HepG2 (cell line): ENCODE data around the gene NUSAP1. TPM values are rescaled to one million over a fixed set of nuclear protein-coding genes. Genes with fewer than 3 reads are reported as not detected.

Source experiments
- ARNTL ChIP-seq: sonication (generic); formaldehyde crosslinking; IDR thresholded peaks from 2 replicates; pipeline ENCODE4 v1.4.0; 2020; ENCODE audit warnings: mild to moderate bottlenecking, missing genetic modification reagents
- ATF7-NPFF ChIP-seq: sonication (generic); formaldehyde crosslinking; IDR thresholded peaks from 2 replicates; pipeline ENCODE4 v1.8.1; 2023; ENCODE audit warnings: mild to moderate bottlenecking, low read depth, missing genetic modification reagents, moderate library complexity
- HDAC1 ChIP-seq: sonication (generic); formaldehyde crosslinking; IDR thresholded peaks from 2 replicates; pipeline ENCODE4 v1.5.1; 2020; ENCODE audit warnings: mild to moderate bottlenecking, missing genetic modification reagents
- KMT2B ChIP-seq: IDR thresholded peaks from 2 replicates; pipeline ENCODE4 v1.6.1; 2016; ENCODE audit warnings: missing genetic modification reagents, missing compliant biosample characterization
- MBD4 ChIP-seq: IDR thresholded peaks from 2 replicates; pipeline ENCODE4 v1.6.1; 2012; ENCODE audit warnings: low read length, inconsistent platforms, borderline replicate concordance
- MXD1 ChIP-seq: sonication (generic); formaldehyde crosslinking; IDR thresholded peaks from 2 replicates; pipeline ENCODE4 v1.4.0; 2020; ENCODE audit warnings: mild to moderate bottlenecking, missing genetic modification reagents
- NAIF1 ChIP-seq: sonication (generic); formaldehyde crosslinking; IDR thresholded peaks from 2 replicates; pipeline ENCODE4 v1.5.0; 2020; ENCODE audit warnings: mild to moderate bottlenecking, missing genetic modification reagents, borderline replicate concordance
- NCOA2 ChIP-seq: sonication (generic); formaldehyde crosslinking; IDR thresholded peaks from 2 replicates; pipeline ENCODE4 v1.8.0; 2022; ENCODE audit warnings: inconsistent platforms
- NFKBIZ ChIP-seq: IDR thresholded peaks from 2 replicates; pipeline ENCODE4 v1.6.1; 2018; ENCODE audit warnings: missing genetic modification reagents, missing compliant biosample characterization
- NONO ChIP-seq, 2 experiments: fragments of 450-650 bp in 1 of 2; sonication (generic) in 1 of 2; formaldehyde crosslinking in 1 of 2; IDR thresholded peaks in 1 of 2; conservative IDR thresholded peaks in 1 of 2; 2 replicates each; pipeline versions ENCODE4 v1.6.1 to v1.8.0; 2017 to 2022; ENCODE audit warnings: mild to moderate bottlenecking in 1 of 2, missing genetic modification reagents in 1 of 2, moderate library complexity in 1 of 2
- REPIN1 ChIP-seq: sonication (generic); formaldehyde crosslinking; IDR thresholded peaks from 2 replicates; pipeline ENCODE4 v1.8.0; 2022; ENCODE audit warnings: missing genetic modification reagents, low read depth, mild to moderate bottlenecking, borderline replicate concordance
- SMYD3 ChIP-seq: sonication (generic); formaldehyde crosslinking; IDR thresholded peaks from 2 replicates; pipeline ENCODE4 v1.8.1; 2023; ENCODE audit warnings: mild to moderate bottlenecking, missing genetic modification reagents
- TAF1 ChIP-seq: sonication (generic); formaldehyde crosslinking; IDR thresholded peaks from 2 replicates; pipeline ENCODE4 v1.4.0; 2020; ENCODE audit warnings: missing genetic modification reagents
- ZKSCAN1 ChIP-seq: fragments of 150-350 bp; IDR thresholded peaks from 2 replicates; pipeline ENCODE4 v1.6.1; 2014; ENCODE audit warnings: low read length
- ZNF451 ChIP-seq: sonication (generic); formaldehyde crosslinking; IDR thresholded peaks from 2 replicates; pipeline ENCODE4 v1.5.0; 2020; ENCODE audit warnings: mild to moderate bottlenecking, missing genetic modification reagents
- ZNF574 ChIP-seq: sonication (generic); formaldehyde crosslinking; IDR thresholded peaks from 2 replicates; pipeline ENCODE4 v1.4.0; 2020; ENCODE audit warnings: missing genetic modification reagents
- ZNF792 ChIP-seq: IDR thresholded peaks from 2 replicates; pipeline ENCODE4 v1.6.1; 2016
- ZNF850 ChIP-seq: sonication (generic); formaldehyde crosslinking; conservative IDR thresholded peaks from 2 replicates; pipeline ENCODE4 v1.9.0; 2021; ENCODE audit warnings: mild to moderate bottlenecking, missing genetic modification reagents
- polyA plus RNA-seq, 8 experiments: library from polyadenylated mRNA; depleted of rRNA in 3 of 8; stranded (reverse) in 7 of 8; unstranded in 1 of 8; fragments of >200 nt; fragmentation: Illumina TruSeq in 4 of 8; extraction: Trizol in 4 of 8; gene quantifications; 2 replicates each; pipeline versions ENCODE4 v1.2.1 to v1.2.3, GENCODE V29; 2011 to 2016; ENCODE audit warnings: low read depth in 4 of 8, missing spikeins in 1 of 8, mixed read lengths in 1 of 8; ENCODE audit not compliant: insufficient read depth in 1 of 8
- total RNA-seq, 5 experiments: library from RNA; depleted of rRNA; stranded (reverse); fragments of >200 nt; fragmentation: Illumina TruSeq; extraction: Trizol; gene quantifications; 2 replicates each; pipeline ENCODE4 v1.2.3, GENCODE V29; 2016; ENCODE audit warnings: low read depth in 1 of 5
- TF ChIP-seq, protein P1 (sequence below): sonication (generic); formaldehyde crosslinking; IDR thresholded peaks from 2 replicates; pipeline ENCODE4 v1.5.1; 2020; ENCODE audit warnings: missing genetic modification reagents, mild to moderate bottlenecking, borderline replicate concordance
- TF ChIP-seq, protein P2 (sequence below): sonication (generic); formaldehyde crosslinking; IDR thresholded peaks from 2 replicates; pipeline ENCODE4 v1.8.1; 2023; ENCODE audit warnings: mild to moderate bottlenecking, missing genetic modification reagents
- TF ChIP-seq, protein P3 (sequence below), 2 experiments: sonication (generic) in 1 of 2; formaldehyde crosslinking in 1 of 2; IDR thresholded peaks; 2 replicates each; pipeline versions ENCODE4 v1.5.1 to v1.6.1; 2011 to 2020; ENCODE audit warnings: borderline replicate concordance in 1 of 2, low read depth in 1 of 2, low read length in 1 of 2, mild to moderate bottlenecking in 1 of 2, missing genetic modification reagents in 1 of 2, moderate library complexity in 1 of 2

The NUSAP1 gene
- total and polyA plus RNA-seq, 2 of the 13 experiments (the other 11 are each of a cell fraction or from before 2014, with no cell fraction given), result 59.5 to 106 TPM

GRCh38 chr15:41416742-41417417 is 84.2 kb downstream of the NUSAP1 start, which contains the start of gene RTF1 (continued):
- TF ChIP-seq NONO (IDR thresholded peaks at IDR 0.05) (no peak), NONO (CRISPR knock-in tag; conservative IDR thresholded peaks at IDR 0.05) (peak; percentile 75), NCOA2 (CRISPR knock-in tag) (peak; percentile 33), REPIN1 (CRISPR knock-in tag) (peak; percentile 3; the same call in 1 of the 2 replicates), ZNF850 (CRISPR knock-in tag) (no peak), TAF1 (CRISPR knock-in tag) (peak; percentile 81), MBD4 (no peak), NFKBIZ (peak; percentile 31; the same call in 1 of the 2 replicates), KMT2B (CRISPR knock-in tag) (peak; percentile 64), ARNTL (CRISPR knock-in tag) (peak; percentile 19; the same call in 1 of the 2 replicates), ZNF792 (CRISPR knock-in tag) (peak; percentile 70; the same call in 1 of the 2 replicates), ZNF574 (0 out of 2 replicates have a peak, but pooled peaks have one; percentile 24), MXD1 (peak; percentile 94), SMYD3 (CRISPR knock-in tag) (no peak; the same call in 1 of the 2 replicates), ZKSCAN1 (no peak), NAIF1 (peak; percentile 59; the same call in 1 of the 2 replicates), HDAC1 (CRISPR knock-in tag) (0 out of 2 replicates have a peak, but pooled peaks have one; percentile 63), ATF7-NPFF (CRISPR knock-in tag) (peak; percentile 10; the same call in 1 of the 2 replicates), ZNF451 (CRISPR knock-in tag) (0 out of 2 replicates have a peak, but pooled peaks have one; percentile 3)
- TF ChIP-seq, protein P1, sequence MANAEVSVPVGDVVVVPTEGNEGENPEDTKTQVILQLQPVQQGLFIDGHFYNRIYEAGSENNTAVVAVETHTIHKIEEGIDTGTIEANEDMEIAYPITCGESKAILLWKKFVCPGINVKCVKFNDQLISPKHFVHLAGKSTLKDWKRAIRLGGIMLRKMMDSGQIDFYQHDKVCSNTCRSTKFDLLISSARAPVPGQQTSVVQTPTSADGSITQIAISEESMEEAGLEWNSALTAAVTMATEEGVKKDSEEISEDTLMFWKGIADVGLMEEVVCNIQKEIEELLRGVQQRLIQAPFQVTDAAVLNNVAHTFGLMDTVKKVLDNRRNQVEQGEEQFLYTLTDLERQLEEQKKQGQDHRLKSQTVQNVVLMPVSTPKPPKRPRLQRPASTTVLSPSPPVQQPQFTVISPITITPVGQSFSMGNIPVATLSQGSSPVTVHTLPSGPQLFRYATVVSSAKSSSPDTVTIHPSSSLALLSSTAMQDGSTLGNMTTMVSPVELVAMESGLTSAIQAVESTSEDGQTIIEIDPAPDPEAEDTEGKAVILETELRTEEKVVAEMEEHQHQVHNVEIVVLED (CRISPR knock-in tag), result peak; percentile 94
- TF ChIP-seq, protein P2, sequence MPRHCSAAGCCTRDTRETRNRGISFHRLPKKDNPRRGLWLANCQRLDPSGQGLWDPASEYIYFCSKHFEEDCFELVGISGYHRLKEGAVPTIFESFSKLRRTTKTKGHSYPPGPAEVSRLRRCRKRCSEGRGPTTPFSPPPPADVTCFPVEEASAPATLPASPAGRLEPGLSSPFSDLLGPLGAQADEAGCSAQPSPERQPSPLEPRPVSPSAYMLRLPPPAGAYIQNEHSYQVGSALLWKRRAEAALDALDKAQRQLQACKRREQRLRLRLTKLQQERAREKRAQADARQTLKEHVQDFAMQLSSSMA (CRISPR knock-in tag), result peak; percentile 63; the same call in 1 of the 2 replicates
- TF ChIP-seq, protein P3, sequence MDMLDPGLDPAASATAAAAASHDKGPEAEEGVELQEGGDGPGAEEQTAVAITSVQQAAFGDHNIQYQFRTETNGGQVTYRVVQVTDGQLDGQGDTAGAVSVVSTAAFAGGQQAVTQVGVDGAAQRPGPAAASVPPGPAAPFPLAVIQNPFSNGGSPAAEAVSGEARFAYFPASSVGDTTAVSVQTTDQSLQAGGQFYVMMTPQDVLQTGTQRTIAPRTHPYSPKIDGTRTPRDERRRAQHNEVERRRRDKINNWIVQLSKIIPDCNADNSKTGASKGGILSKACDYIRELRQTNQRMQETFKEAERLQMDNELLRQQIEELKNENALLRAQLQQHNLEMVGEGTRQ (IDR thresholded peaks at IDR 0.05; ENCODE audit: low read depth, low read length), result no peak
- TF ChIP-seq, protein P3 (CRISPR knock-in tag; IDR thresholded peaks at IDR 0.05; ENCODE audit: borderline replicate concordance), result 0 out of 2 replicates have a peak, but pooled peaks have one; percentile 3
